ENCODE results near the gene GBF1. TPM values are rescaled to one million over a fixed set of nuclear protein-coding genes. Genes with fewer than 3 reads are reported as not detected.

Gene GBF1
- polyA plus RNA-seq, 1 of the 3 experiments (the other 2 are of a cell fraction): 12.3 TPM

DNA sequence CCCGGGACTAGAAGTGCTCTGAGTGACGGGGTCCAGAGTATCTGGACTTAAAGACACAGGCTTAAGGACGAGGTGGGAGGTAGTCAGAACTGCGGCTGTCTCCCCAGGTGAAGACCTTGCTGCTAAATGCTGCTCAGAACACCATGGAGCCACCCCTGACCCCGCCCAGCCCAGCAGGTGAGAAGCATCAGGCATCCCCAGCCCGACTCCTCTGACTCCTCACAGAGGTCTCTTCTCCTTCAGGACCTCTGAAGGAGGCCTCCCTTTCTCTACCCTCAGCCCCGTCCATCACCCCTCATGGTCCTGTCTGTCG, 156.0 kb downstream of the GBF1 start:
- 86% methylated on average over 8 of the region's 8 CpGs for WGBS (ENCODE audit: low lambda C conversion rate)
- Histone ChIP-seq H3K9ac (no peak overlapping the region), H3K36me3 (replicated peaks in 1 of 2; ENCODE audit: control insufficient read depth in 1 of 2, insufficient read depth in 2 of 2, low read length in 1 of 2) (no peaks in the 10 kb centered on the region), H3K79me2 (ENCODE audit: insufficient read depth) (no peaks in the 10 kb centered on the region), H3K27ac (ENCODE audit: low read depth in 2 of 2, low read length in 1 of 2) (no peak overlapping the region), H3K4me2 (no peak overlapping the region), H3K4me3 (ENCODE audit: low read depth in 2 of 2, low read length in 1 of 2) (no peak overlapping the region), H3K4me1 (ENCODE audit: control insufficient read depth in 1 of 2, insufficient read depth in 2 of 2, low read depth in 1 of 2, low read length in 1 of 2) (peaks cover 0 to 11% of the 10 kb centered on the region in 2 experiments; a peak in 1 of 4 replicates), H3K27me3 (ENCODE audit: insufficient read depth) (no peaks in the 10 kb centered on the region), H2AFZ (ENCODE audit: low read depth) (no peak overlapping the region), H3F3A (replicated peaks; ENCODE audit: insufficient read depth) (no peaks in the 10 kb centered on the region), H3K9me3 (no peaks in the 10 kb centered on the region), H4K20me1 (ENCODE audit: insufficient read depth) (no peaks in the 10 kb centered on the region), H3K9me2 (no peaks in the 10 kb centered on the region)
- DNase-seq: no peak
- POLR2A ChIA-PET: no interaction called here
- CTCF ChIA-PET: interaction anchor here (3.0 to 16.5 kb wide), 6 partner anchors 16 to 231 kb away, joined by 17 to 359 read pairs (median 34); partner anchors contain the start of genes ELOVL3, FBXL15 and PSD
- TF ChIP-seq, protein P1, sequence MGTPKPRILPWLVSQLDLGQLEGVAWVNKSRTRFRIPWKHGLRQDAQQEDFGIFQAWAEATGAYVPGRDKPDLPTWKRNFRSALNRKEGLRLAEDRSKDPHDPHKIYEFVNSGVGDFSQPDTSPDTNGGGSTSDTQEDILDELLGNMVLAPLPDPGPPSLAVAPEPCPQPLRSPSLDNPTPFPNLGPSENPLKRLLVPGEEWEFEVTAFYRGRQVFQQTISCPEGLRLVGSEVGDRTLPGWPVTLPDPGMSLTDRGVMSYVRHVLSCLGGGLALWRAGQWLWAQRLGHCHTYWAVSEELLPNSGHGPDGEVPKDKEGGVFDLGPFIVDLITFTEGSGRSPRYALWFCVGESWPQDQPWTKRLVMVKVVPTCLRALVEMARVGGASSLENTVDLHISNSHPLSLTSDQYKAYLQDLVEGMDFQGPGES (IDR thresholded peaks at IDR 0.05; ENCODE audit: low read depth, low read length): no peak
- no peak for TF ChIP-seq TEAD4 (IDR thresholded peaks at IDR 0.05; ENCODE audit: borderline replicate concordance, insufficient read depth)
- TF ChIP-seq, protein P2, sequence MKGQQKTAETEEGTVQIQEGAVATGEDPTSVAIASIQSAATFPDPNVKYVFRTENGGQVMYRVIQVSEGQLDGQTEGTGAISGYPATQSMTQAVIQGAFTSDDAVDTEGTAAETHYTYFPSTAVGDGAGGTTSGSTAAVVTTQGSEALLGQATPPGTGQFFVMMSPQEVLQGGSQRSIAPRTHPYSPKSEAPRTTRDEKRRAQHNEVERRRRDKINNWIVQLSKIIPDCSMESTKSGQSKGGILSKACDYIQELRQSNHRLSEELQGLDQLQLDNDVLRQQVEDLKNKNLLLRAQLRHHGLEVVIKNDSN (IDR thresholded peaks at IDR 0.05; ENCODE audit: borderline replicate concordance, low read depth): no peak
- no peak for TF ChIP-seq CHD2 (IDR thresholded peaks at IDR 0.05; ENCODE audit: low read length, partially characterized antibody)
- no peak for TF ChIP-seq ELF1 (IDR thresholded peaks at IDR 0.05)
- TF ChIP-seq, protein P3, sequence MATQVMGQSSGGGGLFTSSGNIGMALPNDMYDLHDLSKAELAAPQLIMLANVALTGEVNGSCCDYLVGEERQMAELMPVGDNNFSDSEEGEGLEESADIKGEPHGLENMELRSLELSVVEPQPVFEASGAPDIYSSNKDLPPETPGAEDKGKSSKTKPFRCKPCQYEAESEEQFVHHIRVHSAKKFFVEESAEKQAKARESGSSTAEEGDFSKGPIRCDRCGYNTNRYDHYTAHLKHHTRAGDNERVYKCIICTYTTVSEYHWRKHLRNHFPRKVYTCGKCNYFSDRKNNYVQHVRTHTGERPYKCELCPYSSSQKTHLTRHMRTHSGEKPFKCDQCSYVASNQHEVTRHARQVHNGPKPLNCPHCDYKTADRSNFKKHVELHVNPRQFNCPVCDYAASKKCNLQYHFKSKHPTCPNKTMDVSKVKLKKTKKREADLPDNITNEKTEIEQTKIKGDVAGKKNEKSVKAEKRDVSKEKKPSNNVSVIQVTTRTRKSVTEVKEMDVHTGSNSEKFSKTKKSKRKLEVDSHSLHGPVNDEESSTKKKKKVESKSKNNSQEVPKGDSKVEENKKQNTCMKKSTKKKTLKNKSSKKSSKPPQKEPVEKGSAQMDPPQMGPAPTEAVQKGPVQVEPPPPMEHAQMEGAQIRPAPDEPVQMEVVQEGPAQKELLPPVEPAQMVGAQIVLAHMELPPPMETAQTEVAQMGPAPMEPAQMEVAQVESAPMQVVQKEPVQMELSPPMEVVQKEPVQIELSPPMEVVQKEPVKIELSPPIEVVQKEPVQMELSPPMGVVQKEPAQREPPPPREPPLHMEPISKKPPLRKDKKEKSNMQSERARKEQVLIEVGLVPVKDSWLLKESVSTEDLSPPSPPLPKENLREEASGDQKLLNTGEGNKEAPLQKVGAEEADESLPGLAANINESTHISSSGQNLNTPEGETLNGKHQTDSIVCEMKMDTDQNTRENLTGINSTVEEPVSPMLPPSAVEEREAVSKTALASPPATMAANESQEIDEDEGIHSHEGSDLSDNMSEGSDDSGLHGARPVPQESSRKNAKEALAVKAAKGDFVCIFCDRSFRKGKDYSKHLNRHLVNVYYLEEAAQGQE (IDR thresholded peaks at IDR 0.05; ENCODE audit: low read depth, low read length): no peak
- TF ChIP-seq, protein P4, sequence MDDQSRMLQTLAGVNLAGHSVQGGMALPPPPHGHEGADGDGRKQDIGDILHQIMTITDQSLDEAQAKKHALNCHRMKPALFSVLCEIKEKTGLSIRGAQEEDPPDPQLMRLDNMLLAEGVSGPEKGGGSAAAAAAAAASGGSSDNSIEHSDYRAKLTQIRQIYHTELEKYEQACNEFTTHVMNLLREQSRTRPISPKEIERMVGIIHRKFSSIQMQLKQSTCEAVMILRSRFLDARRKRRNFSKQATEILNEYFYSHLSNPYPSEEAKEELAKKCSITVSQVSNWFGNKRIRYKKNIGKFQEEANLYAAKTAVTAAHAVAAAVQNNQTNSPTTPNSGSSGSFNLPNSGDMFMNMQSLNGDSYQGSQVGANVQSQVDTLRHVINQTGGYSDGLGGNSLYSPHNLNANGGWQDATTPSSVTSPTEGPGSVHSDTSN (IDR thresholded peaks at IDR 0.05): no peak
- no peak for TF ChIP-seq GATA2 (CRISPR knock-in tag; IDR thresholded peaks at IDR 0.05)
- TF ChIP-seq, protein P5, sequence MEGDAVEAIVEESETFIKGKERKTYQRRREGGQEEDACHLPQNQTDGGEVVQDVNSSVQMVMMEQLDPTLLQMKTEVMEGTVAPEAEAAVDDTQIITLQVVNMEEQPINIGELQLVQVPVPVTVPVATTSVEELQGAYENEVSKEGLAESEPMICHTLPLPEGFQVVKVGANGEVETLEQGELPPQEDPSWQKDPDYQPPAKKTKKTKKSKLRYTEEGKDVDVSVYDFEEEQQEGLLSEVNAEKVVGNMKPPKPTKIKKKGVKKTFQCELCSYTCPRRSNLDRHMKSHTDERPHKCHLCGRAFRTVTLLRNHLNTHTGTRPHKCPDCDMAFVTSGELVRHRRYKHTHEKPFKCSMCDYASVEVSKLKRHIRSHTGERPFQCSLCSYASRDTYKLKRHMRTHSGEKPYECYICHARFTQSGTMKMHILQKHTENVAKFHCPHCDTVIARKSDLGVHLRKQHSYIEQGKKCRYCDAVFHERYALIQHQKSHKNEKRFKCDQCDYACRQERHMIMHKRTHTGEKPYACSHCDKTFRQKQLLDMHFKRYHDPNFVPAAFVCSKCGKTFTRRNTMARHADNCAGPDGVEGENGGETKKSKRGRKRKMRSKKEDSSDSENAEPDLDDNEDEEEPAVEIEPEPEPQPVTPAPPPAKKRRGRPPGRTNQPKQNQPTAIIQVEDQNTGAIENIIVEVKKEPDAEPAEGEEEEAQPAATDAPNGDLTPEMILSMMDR (IDR thresholded peaks at IDR 0.05): no peak
- no peak for TF ChIP-seq SIN3A (IDR thresholded peaks at IDR 0.05; ENCODE audit: borderline replicate concordance, low read depth, low read length)
- TF ChIP-seq RAD21 (IDR thresholded peaks at IDR 0.05; ENCODE audit: low read length): no peak
- TF ChIP-seq FOXM1 (IDR thresholded peaks at IDR 0.05; ENCODE audit: low read depth): no peak
